K562 (cell line): Measurements from ENCODE around the gene RNF151. TPM values are rescaled to one million over a fixed set of nuclear protein-coding genes. Genes with fewer than 3 reads are reported as not detected.

Experiments used
- ARID1B ChIP-seq: fragments of 450-650 bp; IDR thresholded peaks from 2 replicates; pipeline ENCODE4 v1.6.1; 2016; ENCODE audit warnings: antibody characterized with exemption, mild to moderate bottlenecking, inconsistent platforms
- ARNT ChIP-seq, 2 experiments: fragments of 450-650 bp; IDR thresholded peaks; 2 replicates each; pipeline ENCODE4 v1.6.1; 2016; ENCODE audit warnings: mild to moderate bottlenecking in 1 of 2
- CCNT2 ChIP-seq: IDR thresholded peaks from 2 replicates; pipeline ENCODE4 v1.6.1; 2011; ENCODE audit warnings: borderline replicate concordance, low read depth, mild to moderate bottlenecking, moderate library complexity, mixed read lengths, low read length; ENCODE audit not compliant: insufficient read length; ENCODE audit errors: extremely low read depth
- CHD1 ChIP-seq: fragments of 200-600 bp; sonication (generic); IDR thresholded peaks from one replicate; pipeline ENCODE4 v1.6.1; 2012; ENCODE audit warnings: mild to moderate bottlenecking, moderate library complexity, low read length, inconsistent platforms
- CREBBP ChIP-seq: IDR thresholded peaks from one replicate; pipeline ENCODE4 v1.6.1; 2012; ENCODE audit warnings: low read depth, mild to moderate bottlenecking, control low read depth, inconsistent platforms, low read length
- EP300 ChIP-seq: IDR thresholded peaks from 2 replicates; pipeline ENCODE4 v1.6.1; 2012; ENCODE audit warnings: low read length, improper control_type of control experiment
- ETV1 ChIP-seq: fragments of 450-650 bp; conservative IDR thresholded peaks from 2 replicates; pipeline ENCODE4 v1.6.1; 2016; ENCODE audit warnings: missing genetic modification characterization, control low read depth, low read depth, missing compliant biosample characterization
- ETV6 ChIP-seq, 3 experiments: fragments of 150-350 bp in 1 of 3; sonication (generic) in 1 of 3; formaldehyde crosslinking in 1 of 3; IDR thresholded peaks; 2 replicates each; pipeline versions ENCODE4 v1.6.1 to v1.8.0; 2014 to 2022; ENCODE audit warnings: borderline replicate concordance in 2 of 3, low read depth in 2 of 3, antibody characterized with exemption in 1 of 3, low read length in 1 of 3, mild to moderate bottlenecking in 1 of 3, missing genetic modification reagents in 1 of 3
- EWSR1 ChIP-seq: fragments of 450-650 bp; IDR thresholded peaks from 2 replicates; pipeline ENCODE4 v1.6.1; 2018; ENCODE audit warnings: borderline replicate concordance, mild to moderate bottlenecking, low read depth, moderate library complexity; ENCODE audit not compliant: partially characterized antibody
- KDM5B ChIP-seq: fragments of 200-600 bp; sonication (generic); IDR thresholded peaks from 2 replicates; pipeline ENCODE4 v1.6.1; 2012; ENCODE audit warnings: low read depth, mild to moderate bottlenecking, moderate library complexity, low read length, control low read depth, inconsistent platforms; ENCODE audit not compliant: insufficient replicate concordance
- MAFF ChIP-seq: IDR thresholded peaks from 2 replicates; pipeline ENCODE4 v1.6.1; 2012; ENCODE audit warnings: low read length, improper control_type of control experiment
- MAFG ChIP-seq: fragments of 450-650 bp; conservative IDR thresholded peaks from 2 replicates; pipeline ENCODE4 v1.6.1; 2016; ENCODE audit warnings: missing genetic modification characterization, missing compliant biosample characterization
- MNT ChIP-seq, 2 experiments: fragments of 450-650 bp; conservative IDR thresholded peaks; 2 replicates each; pipeline ENCODE4 v1.6.1; 2017; ENCODE audit warnings: mild to moderate bottlenecking in 2 of 2, moderate library complexity in 2 of 2
- NCOA4 ChIP-seq: fragments of 450-650 bp; IDR thresholded peaks from 2 replicates; pipeline ENCODE4 v1.6.1; 2018; ENCODE audit warnings: mild to moderate bottlenecking; ENCODE audit not compliant: partially characterized antibody
- NRF1 ChIP-seq, 2 experiments: fragments of 450-650 bp; IDR thresholded peaks in 1 of 2; conservative IDR thresholded peaks in 1 of 2; 2 replicates each; pipeline ENCODE4 v1.6.1; 2014; ENCODE audit warnings: mild to moderate bottlenecking in 2 of 2
- POLR3G ChIP-seq: IDR thresholded peaks from 2 replicates; pipeline ENCODE4 v1.6.1; 2011; ENCODE audit not compliant: insufficient read length, insufficient replicate concordance; ENCODE audit errors: extremely low read depth
- RBM22 ChIP-seq: fragments of 200-400 bp; formaldehyde crosslinking; IDR thresholded peaks from 2 replicates; pipeline ENCODE4 v1.6.1; 2018; ENCODE audit warnings: low read length, low read depth; ENCODE audit not compliant: poor library complexity, severe bottlenecking
- SMARCE1 ChIP-seq: fragments of 450-650 bp; IDR thresholded peaks from 2 replicates; pipeline ENCODE4 v1.7.1; 2016; ENCODE audit warnings: mild to moderate bottlenecking
- SP2 ChIP-seq: IDR thresholded peaks from 2 replicates; pipeline ENCODE4 v1.6.1; 2011; ENCODE audit warnings: mild to moderate bottlenecking, low read depth, low read length, moderate library complexity; ENCODE audit not compliant: poor library complexity, severe bottlenecking; ENCODE audit errors: extremely low read depth
- SRSF3 ChIP-seq: fragments of 200-400 bp; formaldehyde crosslinking; IDR thresholded peaks from 2 replicates; pipeline ENCODE4 v1.6.1; 2016; ENCODE audit warnings: mild to moderate bottlenecking, low read length, moderate library complexity; ENCODE audit not compliant: insufficient read depth
- U2AF1 ChIP-seq: fragments of 200-400 bp; formaldehyde crosslinking; optimal IDR thresholded peaks from 2 replicates; pipeline ENCODE3; 2017; ENCODE audit warnings: mild to moderate bottlenecking, low read depth, low read length, moderate library complexity
- ZBTB1 ChIP-seq: sonication (generic); formaldehyde crosslinking; IDR thresholded peaks from 2 replicates; pipeline ENCODE4 v1.8.1; 2023; ENCODE audit warnings: missing genetic modification reagents, low read depth, mild to moderate bottlenecking, borderline replicate concordance
- ZC3H11A ChIP-seq: IDR thresholded peaks from 2 replicates; pipeline ENCODE4 v1.6.1; 2012; ENCODE audit warnings: low read depth, low read length, improper control_type of control experiment
- ZNF23 ChIP-seq: fragments of 250-450 bp; sonication (Bioruptor Pico); IDR thresholded peaks from 2 replicates; pipeline ENCODE4 v1.4.0; 2020; ENCODE audit warnings: mild to moderate bottlenecking
- ZNF79 ChIP-seq: fragments of 250-450 bp; sonication (Bioruptor Pico); IDR thresholded peaks from 2 replicates; pipeline ENCODE4 v1.4.0; 2020; ENCODE audit warnings: low read depth, mild to moderate bottlenecking, moderate library complexity
- polyA plus RNA-seq, 8 experiments: library from polyadenylated mRNA; depleted of rRNA in 4 of 8; stranded (reverse) in 5 of 8; unstranded in 3 of 8; fragments of >200 nt; fragmentation: Nextera tagmentation in 2 of 8; fragmentation: Illumina TruSeq in 1 of 8; extraction: Ambion mirVana in 2 of 8; extraction: Trizol in 1 of 8; gene quantifications; 2 replicates each; pipeline versions ENCODE4 v1.2.1 to v1.2.3, GENCODE V29; 2011 to 2014; ENCODE audit warnings: inconsistent platforms in 1 of 8, missing spikeins in 1 of 8
- total RNA-seq, 7 experiments: library from RNA; depleted of rRNA in 6 of 7; stranded (reverse); fragments of >200 nt in 6 of 7; fragmentation: Illumina TruSeq in 2 of 7; extraction: Trizol in 2 of 7; gene quantifications; 2 replicates each; pipeline versions ENCODE4 v1.2.1 to v1.2.3, GENCODE V29; 2011 to 2021; ENCODE audit warnings: low replicate concordance in 1 of 7
- TF ChIP-seq, protein P1 (sequence below): sonication (generic); IDR thresholded peaks from 2 replicates; pipeline ENCODE4 v1.6.1; 2016

The RNF151 gene
- total and polyA plus RNA-seq, 9 of the 15 experiments (the other 6 are each of a cell fraction or from before 2014, with no cell fraction given): not detected

GRCh38 chr16:1942047-1942809 lies 24.4 kb upstream of the RNF151 start (continued):
- no peak for TF ChIP-seq U2AF1
- TF ChIP-seq ETV6 (IDR thresholded peaks at IDR 0.05; ENCODE audit: borderline replicate concordance in 1 of 2, low read depth in 2 of 2, low read length in 1 of 2): no peak
- no peak for TF ChIP-seq ETV6 (CRISPR knock-in tag; IDR thresholded peaks at IDR 0.05; ENCODE audit: borderline replicate concordance)
- peak; percentile 80 for TF ChIP-seq SMARCE1
- no peak for TF ChIP-seq ZNF79 (CRISPR knock-in tag)
- peak; percentile 90 for TF ChIP-seq MAFF
- TF ChIP-seq ZBTB1: no peak
- peak; percentile 55 for TF ChIP-seq CHD1
- no peak for TF ChIP-seq NCOA4
- TF ChIP-seq KDM5B: peak; percentile 16
- peak; percentile 53 for TF ChIP-seq EP300
- peak; percentile 68 for TF ChIP-seq ARID1B
- TF ChIP-seq ZC3H11A: no peak
- TF ChIP-seq CREBBP: no peak
- peak in 1 of 2 experiments; percentile 57; a peak in 1 of 4 replicates for TF ChIP-seq MNT (conservative IDR thresholded peaks at IDR 0.05)
- TF ChIP-seq ZNF23 (CRISPR knock-in tag): no peak
- no peak for TF ChIP-seq SP2
- no peak for TF ChIP-seq EWSR1
- TF ChIP-seq ARNT (IDR thresholded peaks at IDR 0.05): no peak
- no peak for TF ChIP-seq CCNT2
- 0 out of 4 replicates have a peak, but pooled peaks of 1 of the 2 experiments have one; percentile 25 for TF ChIP-seq NRF1 (conservative IDR thresholded peaks at IDR 0.05 in 1 of 2, IDR thresholded peaks at IDR 0.05 in 1 of 2)
- TF ChIP-seq POLR3G: no peak
- TF ChIP-seq, protein P1, sequence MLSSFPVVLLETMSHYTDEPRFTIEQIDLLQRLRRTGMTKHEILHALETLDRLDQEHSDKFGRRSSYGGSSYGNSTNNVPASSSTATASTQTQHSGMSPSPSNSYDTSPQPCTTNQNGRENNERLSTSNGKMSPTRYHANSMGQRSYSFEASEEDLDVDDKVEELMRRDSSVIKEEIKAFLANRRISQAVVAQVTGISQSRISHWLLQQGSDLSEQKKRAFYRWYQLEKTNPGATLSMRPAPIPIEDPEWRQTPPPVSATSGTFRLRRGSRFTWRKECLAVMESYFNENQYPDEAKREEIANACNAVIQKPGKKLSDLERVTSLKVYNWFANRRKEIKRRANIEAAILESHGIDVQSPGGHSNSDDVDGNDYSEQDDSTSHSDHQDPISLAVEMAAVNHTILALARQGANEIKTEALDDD: 0 out of 2 replicates have a peak, but pooled peaks have one; percentile 27
- no peak for TF ChIP-seq ETV1 (tag)
- no peak for TF ChIP-seq SRSF3
- TF ChIP-seq RBM22: no peak
- peak; percentile 76 for TF ChIP-seq MAFG
